CD4-positive, alpha-beta T cell treated with Interleukin-6 at 100 ng/mL for 8 hours (primary cell): ENCODE measurements around the gene CHD5.

Source experiments
- DNase-seq: peaks from one replicate; pipeline ENCODE4 v3.0.0-alpha.2; 2020; ENCODE audit warnings: mixed read lengths, low spot score

The CHD5 gene

GRCh38 chr1:6098303-6099215 is 81.6 kb downstream of the CHD5 start:
- no peak for DNase-seq

- DNase-seq: no peak
These were observed 82.3 kb downstream of the CHD5 start for GRCh38 chr1:6097824-6098223.

GRCh38 chr1:6097117-6097595 is 83.0 kb downstream of the CHD5 start:
- no peak for DNase-seq

GRCh38 chr1:6096243-6097116 is 83.6 kb downstream of the CHD5 start:
- DNase-seq: no peak

GRCh38 chr1:6095511-6096242 is 84.4 kb downstream of the CHD5 start:
- no peak for DNase-seq

- DNase-seq: no peak
These were observed 85.2 kb downstream of the CHD5 start for GRCh38 chr1:6094801-6095505.

- DNase-seq: no peak
These were observed 85.9 kb downstream of the CHD5 start for GRCh38 chr1:6094246-6094645.

- DNase-seq: no peak
These were observed 86.5 kb downstream of the CHD5 start for GRCh38 chr1:6093611-6094010.

- DNase-seq: no peak
These were observed 87.0 kb downstream of the CHD5 start for GRCh38 chr1:6093071-6093470.

- no peak for DNase-seq
These were observed 87.9 kb downstream of the CHD5 start for GRCh38 chr1:6092211-6092610.

- no peak for DNase-seq
These were observed 88.4 kb downstream of the CHD5 start for GRCh38 chr1:6091823-6092109.

GRCh38 chr1:6090996-6091822 is 88.9 kb downstream of the CHD5 start:
- DNase-seq: no peak

- DNase-seq: no peak
These were observed 89.8 kb downstream of the CHD5 start for GRCh38 chr1:6090288-6090687.

- DNase-seq: no peak
These were observed 91.2 kb downstream of the CHD5 start for GRCh38 chr1:6088956-6089355.

GRCh38 chr1:6087958-6088357 is 92.2 kb downstream of the CHD5 start:
- DNase-seq: no peak

- no peak for DNase-seq
These were observed 92.7 kb downstream of the CHD5 start for GRCh38 chr1:6087377-6087772.

- no peak for DNase-seq
These were observed 93.3 kb downstream of the CHD5 start for GRCh38 chr1:6086762-6087376.

GRCh38 chr1:6086358-6086757 is 93.8 kb downstream of the CHD5 start:
- no peak for DNase-seq

GRCh38 chr1:6085666-6086065 is 94.5 kb downstream of the CHD5 start:
- no peak for DNase-seq

GRCh38 chr1:6084781-6085495 is 95.2 kb downstream of the CHD5 start:
- no peak for DNase-seq
